Adrenal gland (tissue), 12 donors: ENCODE results near the gene WT1. TPM values are rescaled to one million over a fixed set of nuclear protein-coding genes. Genes with fewer than 3 reads are reported as not detected.

Source experiments
- DNase-seq, 7 donors: peaks; one replicate each; pipeline ENCODE4 v3.0.0-alpha.2; 2019 to 2020
- H3K27ac ChIP-seq, 5 donors: fragments of 200-600 bp; sonication (generic) in 4 of 5; 1 replicate in 3 of 5; 2 replicates in 2 of 5; pipeline versions ENCODE4 v1.5.1 to v1.8.0; 2016 to 2020; ENCODE audit warnings: mild to moderate bottlenecking in 1 of 5
- H3K27me3 ChIP-seq: fragments of 200-600 bp; 2 replicates; pipeline ENCODE4 v1.8.0; 2021
- H3K36me3 ChIP-seq, 2 donors: fragments of 200-600 bp; replicated peaks in 1 of 2; 1 replicate in 1 of 2; 2 replicates in 1 of 2; pipeline versions ENCODE4 v1.5.1 to v1.8.0; 2018 to 2022
- H3K4me1 ChIP-seq, 2 donors: fragments of 200-600 bp; replicated peaks in 1 of 2; 1 replicate in 1 of 2; 2 replicates in 1 of 2; pipeline versions ENCODE4 v1.5.1 to v1.8.0; 2018 to 2021
- H3K4me3 ChIP-seq, 4 donors: fragments of 200-600 bp; sonication (generic) in 3 of 4; one replicate each; pipeline ENCODE4 v1.5.1; 2016 to 2018
- H3K9me3 ChIP-seq, 3 donors: fragments of 200-600 bp; sonication (generic) in 1 of 3; replicated peaks in 1 of 3; 1 replicate in 2 of 3; 2 replicates in 1 of 3; pipeline versions ENCODE4 v1.5.1 to v1.8.0; 2016 to 2021
- CTCF ChIP-seq, 6 experiments: fragments of 450-650 bp in 4 of 6; fragments of 200-600 bp in 2 of 6; sonication (generic) in 1 of 6; IDR thresholded peaks; 1 replicate in 5 of 6; 2 replicates in 1 of 6; pipeline versions ENCODE4 v1.5.1 to v1.8.0; 2016 to 2021; ENCODE audit warnings: antibody characterized with exemption in 6 of 6, mild to moderate bottlenecking in 2 of 6, moderate library complexity in 1 of 6
- POLR2A ChIP-seq, 2 donors: fragments of 450-650 bp; IDR thresholded peaks; one replicate each; pipeline ENCODE4 v1.6.1; 2017; ENCODE audit warnings: antibody characterized with exemption in 2 of 2, mild to moderate bottlenecking in 2 of 2, moderate library complexity in 1 of 2
- WGBS, 4 donors: extraction: QIAGEN DNeasy Blood & Tissue Kit in 2 of 4; methylation state at CpG; one replicate each; pipeline versions ENCODE4 v1.1.5 to v1.1.7; 2013 to 2017; 5-methylcytosine and 5-hydroxymethylcytosine counted together
- intact Hi-C, 2 donors: fragments of 100-400 bp; cut with DNase I; formaldehyde crosslinking; loops; one replicate each; pipeline versions ENCODE4 v1.14.1 to v1.15.0; 2022 to 2023
- polyA plus RNA-seq, 3 donors: library from polyadenylated mRNA; stranded (reverse); fragments of 200-250 nt in 2 of 3; fragments of 350-450 nt in 1 of 3; fragmentation: Illumina TruSeq in 1 of 3; extraction: RNeasy Lipid Tissue Mini Kit (QIAGEN cat#74804) in 1 of 3; gene quantifications; one replicate each; pipeline ENCODE4 v1.2.3, GENCODE V29; 2013 to 2014
- total RNA-seq, 9 donors: library from RNA; depleted of rRNA in 4 of 9; stranded (reverse); fragments of >200 nt in 4 of 9; fragments of 120-200 nt in 1 of 9; fragmentation: NEBNext Ultra II Directional in 1 of 9; extraction: Animal tissue kit (Norgen Biotek cat#: 25700) in 1 of 9; gene quantifications; one replicate each; pipeline versions ENCODE4 v1.1.0 to v1.2.4, GENCODE V29; 2013 to 2023
- donor health status: healthy with polysubstance abuse.
- donor health status: Bipolar disorder and iron deficiency.
- donor health status: DM: yes; HTN: yes; CAD: no.
- donor health status: DM: no; HTN: no; CAD: no.
- donor health status: DM: no; HTN: no; CAD: no.
- donor health status: DM: yes; HTN: yes; CAD: no.

WT1 gene
- total and polyA plus RNA-seq, 12 donors: 0.14 to 2.8 (median 0.39) TPM; not detected in 3

DNA sequence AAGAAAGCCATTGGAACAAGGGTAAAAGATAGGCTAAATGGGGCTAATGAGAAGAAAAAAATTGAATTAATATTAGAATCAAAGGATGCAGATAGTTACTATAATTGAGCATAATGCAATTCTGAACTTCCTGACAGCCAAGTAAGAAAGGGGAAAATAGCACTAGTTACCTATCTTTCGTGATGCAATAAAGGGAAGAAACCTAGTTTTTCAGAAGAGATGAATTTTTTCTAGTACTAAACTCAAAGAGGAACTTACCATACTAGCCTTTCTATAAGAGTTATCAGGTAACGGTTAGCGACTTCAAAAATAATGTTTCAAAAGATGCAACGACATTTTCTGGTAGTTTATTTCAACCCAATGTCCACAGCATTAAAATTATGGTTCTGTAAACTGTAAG, 8.8 kb upstream of the WT1 start:
- TF ChIP-seq POLR2A (IDR thresholded peaks at IDR 0.05): no peak
- TF ChIP-seq CTCF (IDR thresholded peaks at IDR 0.05): no peak
- Histone ChIP-seq H3K36me3 (no peaks in the 10 kb centered on the region), H3K4me3 (no peak overlapping the region), H3K27ac (no peak overlapping the region), H3K9me3 (no peaks in the 10 kb centered on the region), H3K27me3 (peaks cover 39% of the 10 kb centered on the region), H3K4me1 (no peaks in the 10 kb centered on the region)
- no peak for DNase-seq
- 60 to 81% (median 76%) methylated on average over 4 of the region's 4 CpGs for WGBS, 4 donors
- intact Hi-C loops: no loop called here

- no peak overlapping the region for H3K4me3 ChIP-seq
- intact Hi-C loops: no loop called here
- DNase-seq: no peak
- H3K4me1 ChIP-seq: no peaks in the 10 kb centered on the region
- H3K9me3 ChIP-seq: no peaks in the 10 kb centered on the region
- WGBS, 4 donors: 36 to 57% (median 43%) methylated on average over 9 of the region's 9 CpGs
- no peak for TF ChIP-seq CTCF (IDR thresholded peaks at IDR 0.05)
- TF ChIP-seq POLR2A (IDR thresholded peaks at IDR 0.05): no peak
- H3K36me3 ChIP-seq: no peaks in the 10 kb centered on the region
- no peak overlapping the region for H3K27ac ChIP-seq
- peaks cover 71% of the 10 kb centered on the region for H3K27me3 ChIP-seq
Measured at GRCh38 chr11:32440916-32441315, 5.6 kb upstream of the WT1 start.

DNA sequence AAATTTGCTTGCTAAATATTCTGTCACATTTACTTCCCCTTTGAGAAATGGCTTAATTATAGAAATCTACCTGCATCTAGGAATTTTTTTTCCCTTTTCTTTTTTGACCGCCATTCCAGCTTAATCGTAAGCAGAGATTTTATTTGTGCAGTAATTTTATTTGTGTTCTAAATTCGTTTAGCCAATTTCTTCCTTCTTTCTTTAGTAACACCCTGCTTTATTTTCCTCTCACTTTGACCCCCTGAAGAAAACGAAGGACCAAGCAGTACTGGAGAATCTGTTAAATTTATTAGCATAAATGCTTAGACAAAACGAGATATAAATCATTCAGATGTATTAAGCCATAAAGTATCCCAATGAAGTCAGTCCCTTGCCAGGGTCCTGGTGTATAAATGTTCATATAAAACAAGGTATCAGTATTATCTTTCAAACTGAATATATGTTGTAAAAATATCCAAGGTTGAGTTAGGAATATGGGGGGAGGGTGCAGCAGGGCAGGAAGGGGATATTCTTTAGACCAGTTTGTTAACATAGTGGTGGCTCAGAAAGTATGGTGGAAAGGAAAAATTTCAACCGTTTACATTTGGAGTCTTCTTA, 5.1 kb upstream of the WT1 start:
- peaks cover 76% of the 10 kb centered on the region for H3K27me3 ChIP-seq
- no peak for DNase-seq
- no peak overlapping the region for H3K27ac ChIP-seq
- no peaks in the 10 kb centered on the region for H3K9me3 ChIP-seq
- H3K4me1 ChIP-seq: peaks cover 0 to 2% of the 10 kb centered on the region in 2 donors
- H3K36me3 ChIP-seq: no peaks in the 10 kb centered on the region
- no peak overlapping the region for H3K4me3 ChIP-seq
- WGBS, 4 donors: 41 to 47% (median 45%) methylated on average over 6 of the region's 6 CpGs
- intact Hi-C loops: no loop called here
- TF ChIP-seq POLR2A (IDR thresholded peaks at IDR 0.05) (no peak), CTCF (IDR thresholded peaks at IDR 0.05) (no peak)

DNA sequence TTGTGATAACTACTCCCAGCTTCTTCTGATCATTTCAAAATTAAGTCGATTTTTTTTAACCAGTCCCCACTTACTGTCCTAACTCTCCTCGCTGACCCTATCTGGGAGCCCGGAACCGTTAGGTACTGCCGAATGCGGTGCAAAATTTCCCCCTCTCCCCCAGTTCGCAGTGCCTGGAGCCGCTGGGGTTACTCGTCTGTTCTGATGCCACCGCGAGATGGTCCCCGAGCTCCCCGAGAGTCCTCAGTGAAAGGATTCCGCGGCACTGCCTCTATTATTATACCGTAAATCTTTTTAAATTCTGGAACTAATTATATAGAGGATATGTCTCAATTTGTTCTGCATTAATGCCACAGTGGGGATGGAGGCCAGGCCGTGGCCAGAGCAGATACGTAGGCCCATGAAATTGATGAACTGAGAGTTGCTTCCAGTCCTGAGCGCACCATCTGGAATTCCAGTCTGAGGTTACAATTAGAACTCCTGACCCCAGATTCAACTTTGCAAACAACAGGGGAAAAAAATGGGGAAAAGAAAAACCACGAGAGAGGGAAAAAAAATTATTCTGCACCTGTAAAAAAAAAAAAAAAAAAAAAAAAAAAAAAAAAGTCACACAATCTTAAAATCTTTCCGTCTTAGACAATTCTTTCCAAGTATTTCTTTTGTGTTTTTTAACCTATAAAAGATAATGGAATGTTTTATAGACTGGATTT, 4.3 kb upstream of the WT1 start:
- no peaks in the 10 kb centered on the region for H3K36me3 ChIP-seq
- no peak for DNase-seq
- peaks cover 84% of the 10 kb centered on the region for H3K27me3 ChIP-seq
- no peak overlapping the region for H3K27ac ChIP-seq
- intact Hi-C loops: no loop called here
- H3K4me3 ChIP-seq: no peak overlapping the region
- peaks cover 0 to 7% of the 10 kb centered on the region in 2 donors for H3K4me1 ChIP-seq
- TF ChIP-seq CTCF (IDR thresholded peaks at IDR 0.05): no peak
- no peak for TF ChIP-seq POLR2A (IDR thresholded peaks at IDR 0.05)
- H3K9me3 ChIP-seq: no peaks in the 10 kb centered on the region
- WGBS, 4 donors: 23 to 32% (median 26%) methylated on average over 21 of the region's 21 CpGs
